Astrocyte (in vitro differentiated cells and primary cell): ENCODE measurements around the gene CHST13. TPM values are rescaled to one million over a fixed set of nuclear protein-coding genes. Genes with fewer than 3 reads are reported as not detected.

Experiments used
- DNase-seq: peaks from one replicate; pipeline ENCODE4 v3.0.0-alpha.2; 2010; ENCODE audit warnings: low read depth
- FAIRE-seq: peaks from 2 replicates; lab custom pipeline; 2011; peaks lifted over from hg19 to GRCh38; lab: Jason Lieb, UNC
- H2AFZ ChIP-seq: 2 replicates; pipeline ENCODE4 v1.6.0; 2012; ENCODE audit warnings: low read depth, low read length, inconsistent platforms
- H3K27ac ChIP-seq: 2 replicates; pipeline ENCODE4 v1.5.1; 2011; ENCODE audit warnings: low read depth, low read length, inconsistent platforms
- H3K27me3 ChIP-seq: 2 replicates; pipeline ENCODE4 v1.6.0; 2011; ENCODE audit warnings: low read length, inconsistent platforms; ENCODE audit not compliant: insufficient read depth
- H3K36me3 ChIP-seq: 2 replicates; pipeline ENCODE4 v1.5.1; 2011; ENCODE audit warnings: low read length, inconsistent platforms; ENCODE audit not compliant: insufficient read depth
- H3K4me1 ChIP-seq: 2 replicates; pipeline ENCODE4 v1.5.1; 2011; ENCODE audit warnings: low read length, inconsistent platforms; ENCODE audit not compliant: insufficient read depth
- H3K4me2 ChIP-seq: 2 replicates; pipeline ENCODE4 v1.6.0; 2012; ENCODE audit warnings: low read length, inconsistent platforms
- H3K4me3 ChIP-seq: 2 replicates; pipeline ENCODE4 v1.5.1; 2011; ENCODE audit warnings: low read depth, mild to moderate bottlenecking, low read length, inconsistent platforms; ENCODE audit not compliant: insufficient read depth
- H3K79me2 ChIP-seq: 2 replicates; pipeline ENCODE4 v1.6.0; 2012; ENCODE audit warnings: mild to moderate bottlenecking, low read length, inconsistent platforms; ENCODE audit not compliant: insufficient read depth
- H3K9ac ChIP-seq: 2 replicates; pipeline ENCODE4 v1.6.0; 2012; ENCODE audit warnings: mild to moderate bottlenecking, low read length, inconsistent platforms
- H3K9me3 ChIP-seq: 2 replicates; pipeline ENCODE4 v1.5.1; 2012; ENCODE audit warnings: low read depth, mild to moderate bottlenecking, low read length, inconsistent platforms; ENCODE audit not compliant: insufficient read depth
- H4K20me1 ChIP-seq: 2 replicates; pipeline ENCODE4 v1.6.0; 2012; ENCODE audit warnings: low read length, inconsistent platforms; ENCODE audit not compliant: insufficient read depth
- H3K27ac Mint-ChIP-seq: one replicate; pipeline ENCODE4 v1.8.0; 2021; ENCODE audit warnings: mild to moderate bottlenecking, mixed read lengths; ENCODE audit not compliant: unreplicated experiment
- H3K27me3 Mint-ChIP-seq: one replicate; pipeline ENCODE4 v1.8.0; 2021; ENCODE audit warnings: low read depth, mixed read lengths; ENCODE audit not compliant: unreplicated experiment
- H3K36me3 Mint-ChIP-seq: one replicate; pipeline ENCODE4 v1.8.0; 2021; ENCODE audit warnings: low read depth, mixed read lengths; ENCODE audit not compliant: unreplicated experiment
- H3K4me1 Mint-ChIP-seq: one replicate; pipeline ENCODE4 v1.8.0; 2021; ENCODE audit warnings: low read depth, mixed read lengths; ENCODE audit not compliant: unreplicated experiment
- H3K4me3 Mint-ChIP-seq: one replicate; pipeline ENCODE4 v1.8.0; 2021; ENCODE audit warnings: mild to moderate bottlenecking, moderate library complexity, mixed read lengths; ENCODE audit not compliant: unreplicated experiment
- H3K9me3 Mint-ChIP-seq: one replicate; pipeline ENCODE4 v1.8.0; 2021; ENCODE audit warnings: mild to moderate bottlenecking, mixed read lengths; ENCODE audit not compliant: unreplicated experiment
- EZH2 ChIP-seq: IDR thresholded peaks from 2 replicates; pipeline ENCODE4 v1.6.1; 2012; ENCODE audit warnings: mild to moderate bottlenecking, low read length, inconsistent platforms; ENCODE audit not compliant: insufficient read depth
- total RNA-seq: library from RNA; stranded (reverse); gene quantifications from 2 replicates; pipeline ENCODE4 v1.2.1, GENCODE V29; 2021
- TF ChIP-seq, protein P1 (sequence below): IDR thresholded peaks from 2 replicates; pipeline ENCODE4 v1.5.1; 2011; ENCODE audit warnings: low read depth, mild to moderate bottlenecking, inconsistent platforms, low read length, moderate library complexity; ENCODE audit not compliant: insufficient read depth

Gene CHST13
- total RNA-seq, 1 donor from 2014 or later, result not detected

DNA sequence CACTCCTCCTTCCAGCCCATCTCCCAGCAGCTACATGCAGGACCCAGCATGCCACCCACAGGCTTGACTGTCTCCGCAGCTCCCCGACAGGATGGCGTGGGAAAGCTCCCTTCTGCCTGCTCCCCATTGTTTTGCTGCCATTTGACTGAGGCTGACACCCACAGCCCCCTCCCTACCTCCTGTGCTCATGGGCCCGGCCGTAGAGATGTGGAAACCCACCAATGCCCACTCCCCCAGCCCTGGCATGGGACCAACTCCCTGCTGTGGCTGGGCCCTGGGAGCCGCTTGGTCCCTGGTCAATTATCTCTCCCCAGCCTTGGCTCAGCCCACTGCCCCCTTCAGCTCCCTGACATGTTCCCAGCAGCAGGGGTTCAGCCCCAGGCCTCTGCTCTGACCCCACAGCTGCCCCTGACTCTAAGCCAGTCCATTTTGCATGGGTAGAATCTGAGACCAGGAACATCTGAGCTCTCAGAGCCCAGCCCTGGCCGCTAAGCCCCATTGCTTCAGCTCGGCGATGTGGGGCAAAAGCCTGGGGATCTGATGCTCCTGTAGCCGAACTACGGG is 26.6 kb downstream of the CHST13 start:
- Histone ChIP-seq H3K79me2 (no peaks in the 10 kb centered on the region), H4K20me1 (no peaks in the 10 kb centered on the region), H3K9ac (no peak overlapping the region), H3K36me3 (no peaks in the 10 kb centered on the region), H3K27me3 (peaks cover 39% of the 10 kb centered on the region), H3K4me2 (no peak overlapping the region), H3K4me1 (no peaks in the 10 kb centered on the region), H2AFZ (no peak overlapping the region), H3K4me3 (no peak overlapping the region), H3K27ac (no peak overlapping the region), H3K9me3 (no peaks in the 10 kb centered on the region)
- H3K4me3 Mint-ChIP-seq, result no peak overlapping the region
- no peaks in the 10 kb centered on the region for H3K9me3 Mint-ChIP-seq
- H3K27me3 Mint-ChIP-seq, result peaks cover 39% of the 10 kb centered on the region
- no peaks in the 10 kb centered on the region for H3K36me3 Mint-ChIP-seq
- H3K27ac Mint-ChIP-seq, result no peak overlapping the region
- DNase-seq (no peak), FAIRE-seq (no peak)
- no peak for TF ChIP-seq EZH2
- TF ChIP-seq, protein P1, sequence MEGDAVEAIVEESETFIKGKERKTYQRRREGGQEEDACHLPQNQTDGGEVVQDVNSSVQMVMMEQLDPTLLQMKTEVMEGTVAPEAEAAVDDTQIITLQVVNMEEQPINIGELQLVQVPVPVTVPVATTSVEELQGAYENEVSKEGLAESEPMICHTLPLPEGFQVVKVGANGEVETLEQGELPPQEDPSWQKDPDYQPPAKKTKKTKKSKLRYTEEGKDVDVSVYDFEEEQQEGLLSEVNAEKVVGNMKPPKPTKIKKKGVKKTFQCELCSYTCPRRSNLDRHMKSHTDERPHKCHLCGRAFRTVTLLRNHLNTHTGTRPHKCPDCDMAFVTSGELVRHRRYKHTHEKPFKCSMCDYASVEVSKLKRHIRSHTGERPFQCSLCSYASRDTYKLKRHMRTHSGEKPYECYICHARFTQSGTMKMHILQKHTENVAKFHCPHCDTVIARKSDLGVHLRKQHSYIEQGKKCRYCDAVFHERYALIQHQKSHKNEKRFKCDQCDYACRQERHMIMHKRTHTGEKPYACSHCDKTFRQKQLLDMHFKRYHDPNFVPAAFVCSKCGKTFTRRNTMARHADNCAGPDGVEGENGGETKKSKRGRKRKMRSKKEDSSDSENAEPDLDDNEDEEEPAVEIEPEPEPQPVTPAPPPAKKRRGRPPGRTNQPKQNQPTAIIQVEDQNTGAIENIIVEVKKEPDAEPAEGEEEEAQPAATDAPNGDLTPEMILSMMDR, result no peak
- no peaks in the 10 kb centered on the region for H3K4me1 Mint-ChIP-seq

DNA sequence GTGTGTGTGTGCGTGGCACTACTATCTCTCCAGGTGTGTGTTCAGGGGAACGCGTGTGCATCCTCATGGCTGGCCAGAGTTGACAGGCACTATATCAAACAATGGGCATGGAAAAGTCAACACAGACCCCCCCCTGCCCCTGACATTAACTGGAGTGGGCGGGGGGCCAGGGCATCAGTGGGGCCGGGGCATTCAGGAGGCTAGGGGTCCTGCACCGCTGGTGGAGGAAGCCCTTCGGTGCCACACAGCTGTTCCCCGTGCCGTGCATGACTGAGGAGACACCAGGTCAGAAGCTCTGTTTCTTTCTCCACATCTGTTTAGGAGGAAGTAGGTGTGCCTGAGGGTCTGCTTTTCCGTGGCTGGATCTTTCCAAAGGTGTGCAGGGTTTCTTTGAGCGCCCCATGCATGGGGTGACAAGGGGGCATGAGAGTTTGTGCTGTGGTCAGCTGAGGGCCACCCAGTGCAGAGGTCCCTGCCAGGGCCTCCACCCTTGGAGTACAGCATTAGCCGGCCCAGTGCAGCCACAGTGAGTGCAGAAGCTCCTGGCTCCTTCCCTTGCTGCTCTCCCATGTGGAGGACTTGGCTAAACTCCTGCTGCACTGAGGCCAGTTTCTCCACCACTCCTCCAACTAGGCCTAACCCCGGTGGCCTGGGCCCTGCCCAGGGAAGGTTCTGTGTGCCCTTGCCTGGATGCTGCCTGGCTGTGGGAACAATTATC is 27.3 kb downstream of the CHST13 start:
- Histone ChIP-seq H3K27me3 (peaks cover 36% of the 10 kb centered on the region), H3K79me2 (no peaks in the 10 kb centered on the region), H2AFZ (no peak overlapping the region), H3K27ac (no peak overlapping the region), H3K9me3 (no peaks in the 10 kb centered on the region), H3K36me3 (no peaks in the 10 kb centered on the region), H3K4me1 (no peaks in the 10 kb centered on the region), H3K9ac (no peak overlapping the region), H4K20me1 (no peaks in the 10 kb centered on the region), H3K4me2 (no peak overlapping the region), H3K4me3 (no peak overlapping the region)
- DNase-seq (no peak), FAIRE-seq (no peak)
- TF ChIP-seq, protein P1, result no peak
- TF ChIP-seq EZH2, result no peak
- no peak overlapping the region for H3K27ac Mint-ChIP-seq
- no peaks in the 10 kb centered on the region for H3K36me3 Mint-ChIP-seq
- H3K4me1 Mint-ChIP-seq, result no peaks in the 10 kb centered on the region
- no peaks in the 10 kb centered on the region for H3K9me3 Mint-ChIP-seq
- peaks cover 38% of the 10 kb centered on the region for H3K27me3 Mint-ChIP-seq
- no peak overlapping the region for H3K4me3 Mint-ChIP-seq
